OCI-LY1 (cell line): Measurements from ENCODE around the gene PRDM15.

ENCODE experiments used
- H2AFZ ChIP-seq: fragments of 200-600 bp; sonication (generic), shearing (Covaris generic); 2 replicates; pipeline ENCODE4 v1.6.0; 2014; ENCODE audit warnings: antibody characterized with exemption, mild to moderate bottlenecking, low read length
- H3F3A ChIP-seq: fragments of 200-600 bp; sonication (generic), shearing (Covaris generic); 2 replicates; pipeline ENCODE4 v1.6.0; 2014; ENCODE audit warnings: mild to moderate bottlenecking, antibody characterized with exemption, low read length, moderate library complexity; ENCODE audit not compliant: insufficient read depth
- H3K27ac ChIP-seq: fragments of 200-600 bp; sonication (generic); 2 replicates; pipeline ENCODE4 v1.5.1; 2014; ENCODE audit warnings: low read length, mixed run types, mild to moderate bottlenecking, low read depth; ENCODE audit not compliant: poor library complexity, severe bottlenecking
- H3K27me3 ChIP-seq: fragments of 200-600 bp; sonication (generic); 2 replicates; pipeline ENCODE4 v1.6.0; 2014; ENCODE audit warnings: antibody characterized with exemption, mild to moderate bottlenecking, low read length, moderate library complexity; ENCODE audit not compliant: insufficient read depth
- H3K36me3 ChIP-seq: fragments of 200-600 bp; sonication (generic); 2 replicates; pipeline ENCODE4 v1.6.1; 2014; ENCODE audit warnings: mild to moderate bottlenecking, antibody characterized with exemption, low read length, moderate library complexity, mixed read lengths; ENCODE audit not compliant: insufficient read depth
- H3K4me1 ChIP-seq: fragments of 200-600 bp; sonication (generic); 2 replicates; pipeline ENCODE4 v1.5.1; 2014; ENCODE audit warnings: mild to moderate bottlenecking, low read length, moderate library complexity; ENCODE audit not compliant: insufficient read depth, severe bottlenecking
- H3K4me2 ChIP-seq: fragments of 200-600 bp; sonication (generic), shearing (Covaris generic); 2 replicates; pipeline ENCODE4 v1.6.1; 2014; ENCODE audit warnings: low read length
- H3K4me3 ChIP-seq: fragments of 200-600 bp; sonication (generic); 2 replicates; pipeline ENCODE4 v1.5.1; 2014; ENCODE audit warnings: low read length, low read depth, mild to moderate bottlenecking, mixed read lengths; ENCODE audit not compliant: poor library complexity, severe bottlenecking
- H3K79me2 ChIP-seq: fragments of 200-600 bp; shearing (Covaris generic); 2 replicates; pipeline ENCODE4 v1.6.1; 2016; ENCODE audit warnings: mixed run types, low read length, mixed read lengths; ENCODE audit not compliant: insufficient read depth
- H3K9ac ChIP-seq: fragments of 200-600 bp; sonication (generic), shearing (Covaris generic); 2 replicates; pipeline ENCODE4 v1.6.1; 2014; ENCODE audit warnings: mild to moderate bottlenecking, low read length, mixed read lengths
- H3K9me2 ChIP-seq: fragments of 200-600 bp; sonication (generic), shearing (Covaris generic); 2 replicates; pipeline ENCODE4 v1.6.1; 2014; ENCODE audit warnings: low read depth, mild to moderate bottlenecking, low read length, mixed read lengths
- H3K9me3 ChIP-seq: fragments of 200-600 bp; shearing (Covaris generic); 2 replicates; pipeline ENCODE4 v1.6.1; 2014; ENCODE audit warnings: low read length, mixed read lengths
- H4K20me1 ChIP-seq: fragments of 200-600 bp; sonication (generic), shearing (Covaris generic); 2 replicates; pipeline ENCODE4 v1.6.0; 2016; ENCODE audit warnings: mild to moderate bottlenecking, low read length; ENCODE audit not compliant: insufficient read depth
- CTCF ChIP-seq: fragments of 200-600 bp; sonication (generic), shearing (Covaris generic); IDR thresholded peaks from 2 replicates; pipeline ENCODE4 v1.5.1; 2017; ENCODE audit warnings: mild to moderate bottlenecking, antibody characterized with exemption, low read length, moderate library complexity, mixed read lengths
- EZH2 ChIP-seq: fragments of 200-600 bp; sonication (generic), shearing (Covaris generic); IDR thresholded peaks from 2 replicates; pipeline ENCODE4 v1.8.0; 2017; ENCODE audit warnings: borderline replicate concordance, mixed run types, mild to moderate bottlenecking, antibody characterized with exemption, low read length, moderate library complexity, mixed read lengths

The PRDM15 gene

GRCh38 chr21:41859297-41859980 is 19.7 kb downstream of the PRDM15 start:
- Histone ChIP-seq H3K27ac (no peak overlapping the region), H3K4me3 (no peak overlapping the region), H3F3A (peaks cover 4% of the 10 kb centered on the region; the same call in 1 of the 2 replicates), H3K9me2 (no peaks in the 10 kb centered on the region), H4K20me1 (no peaks in the 10 kb centered on the region), H3K9ac (no peak overlapping the region), H3K27me3 (no peaks in the 10 kb centered on the region), H3K36me3 (peaks cover 46% of the 10 kb centered on the region), H3K4me2 (no peak overlapping the region), H3K4me1 (peaks cover 50% of the 10 kb centered on the region), H3K9me3 (no peaks in the 10 kb centered on the region), H2AFZ (no peak overlapping the region), H3K79me2 (peaks cover 9% of the 10 kb centered on the region; the same call in 1 of the 2 replicates)
- TF ChIP-seq EZH2, result no peak
- no peak for TF ChIP-seq CTCF

GRCh38 chr21:41858466-41859296 is 20.5 kb downstream of the PRDM15 start:
- no peaks in the 10 kb centered on the region for H3K27me3 ChIP-seq
- no peak overlapping the region for H3K9ac ChIP-seq
- H4K20me1 ChIP-seq, result no peaks in the 10 kb centered on the region
- peaks cover 9% of the 10 kb centered on the region; the same call in 1 of the 2 replicates for H3K79me2 ChIP-seq
- H3K4me1 ChIP-seq, result peaks cover 46% of the 10 kb centered on the region
- H3K9me3 ChIP-seq, result no peaks in the 10 kb centered on the region
- no peak overlapping the region for H3K4me2 ChIP-seq
- no peak overlapping the region for H3K27ac ChIP-seq
- peaks cover 54% of the 10 kb centered on the region for H3K36me3 ChIP-seq
- no peak overlapping the region for H3K4me3 ChIP-seq
- no peak overlapping the region for H2AFZ ChIP-seq
- H3F3A ChIP-seq, result peaks cover 4% of the 10 kb centered on the region; the same call in 1 of the 2 replicates
- TF ChIP-seq CTCF (no peak), EZH2 (no peak)
- H3K9me2 ChIP-seq, result no peaks in the 10 kb centered on the region

- H3K9me2 ChIP-seq, result no peaks in the 10 kb centered on the region
- H3K36me3 ChIP-seq, result peaks cover 62% of the 10 kb centered on the region
- TF ChIP-seq CTCF (no peak), EZH2 (no peak)
These were observed 21.3 kb downstream of the PRDM15 start for GRCh38 chr21:41857771-41858300.

More at GRCh38 chr21:41857771-41858300, 21.3 kb downstream of the PRDM15 start:
- Histone ChIP-seq H3K4me3 (no peak overlapping the region), H3K79me2 (peaks cover 9% of the 10 kb centered on the region; the same call in 1 of the 2 replicates), H4K20me1 (no peaks in the 10 kb centered on the region), H3K9me3 (no peaks in the 10 kb centered on the region), H2AFZ (no peak overlapping the region), H3K9ac (no peak overlapping the region), H3K4me2 (no peak overlapping the region), H3K4me1 (peaks cover 46% of the 10 kb centered on the region), H3K27ac (no peak overlapping the region), H3K27me3 (no peaks in the 10 kb centered on the region), H3F3A (no peaks in the 10 kb centered on the region)
